HG03460 (cell line): ENCODE measurements around the gene RELN.
"Not testable (repeated sequence)": the region's sequence is repeated elsewhere in the genome, so short reads cannot be mapped to it uniquely, and the experiment has no call there.

Source experiments
- ATAC-seq: cut with Tn5 transposase; IDR thresholded peaks from one replicate; pipeline ENCODE4 v1.9.1; 2021; ENCODE audit not compliant: unreplicated experiment

Gene RELN

GRCh38 chr7:103794424-103794823, 195.0 kb downstream of the RELN start:
- ATAC-seq, result no peak

GRCh38 chr7:103793614-103794013, 195.8 kb downstream of the RELN start:
- no peak for ATAC-seq

GRCh38 chr7:103791894-103792293, 197.6 kb downstream of the RELN start:
- ATAC-seq, result no peak

- ATAC-seq, result not testable (repeated sequence)
Observed at GRCh38 chr7:103787041-103787440, 202.4 kb downstream of the RELN start.

- no peak for ATAC-seq
Observed at GRCh38 chr7:103784646-103785286, 204.7 kb downstream of the RELN start.

- ATAC-seq, result no peak
Observed at GRCh38 chr7:103781409-103781808, 208.0 kb downstream of the RELN start.

GRCh38 chr7:103780561-103780960, 208.9 kb downstream of the RELN start:
- ATAC-seq, result not testable (repeated sequence)

- no peak for ATAC-seq
Observed at GRCh38 chr7:103777440-103777839, 212.0 kb downstream of the RELN start.

- ATAC-seq, result no peak
Observed at GRCh38 chr7:103773726-103774125, 215.7 kb downstream of the RELN start.

- no peak for ATAC-seq
Observed at GRCh38 chr7:103772171-103772773, 217.2 kb downstream of the RELN start.

GRCh38 chr7:103771294-103771693, 218.2 kb downstream of the RELN start:
- ATAC-seq, result no peak

- no peak for ATAC-seq
Observed at GRCh38 chr7:103766660-103767059, 222.8 kb downstream of the RELN start.

- ATAC-seq, result no peak
Observed at GRCh38 chr7:103765901-103766300, 223.6 kb downstream of the RELN start.

GRCh38 chr7:103764901-103765300, 224.6 kb downstream of the RELN start:
- ATAC-seq, result no peak

- no peak for ATAC-seq
Observed at GRCh38 chr7:103762877-103763276, 226.6 kb downstream of the RELN start.

- no peak for ATAC-seq
Observed at GRCh38 chr7:103762065-103762760, 227.2 kb downstream of the RELN start.

GRCh38 chr7:103752995-103753394, 236.5 kb downstream of the RELN start:
- ATAC-seq, result no peak

- no peak for ATAC-seq
Observed at GRCh38 chr7:103751311-103751880, 238.1 kb downstream of the RELN start.

- no peak for ATAC-seq
Observed at GRCh38 chr7:103748680-103749079, 240.8 kb downstream of the RELN start.

GRCh38 chr7:103735377-103735776, 254.1 kb downstream of the RELN start:
- no peak for ATAC-seq

GRCh38 chr7:103731169-103731568, 258.3 kb downstream of the RELN start:
- ATAC-seq, result no peak

- ATAC-seq, result no peak
Observed at GRCh38 chr7:103729026-103729425, 260.4 kb downstream of the RELN start.
